ENCODE measurements around the gene USP24. TPM values are rescaled to one million over a fixed set of nuclear protein-coding genes. Genes with fewer than 3 reads are reported as not detected.

The USP24 gene
- total RNA-seq, 1 experiment from 2014 or later, result 45.7 TPM

DNA sequence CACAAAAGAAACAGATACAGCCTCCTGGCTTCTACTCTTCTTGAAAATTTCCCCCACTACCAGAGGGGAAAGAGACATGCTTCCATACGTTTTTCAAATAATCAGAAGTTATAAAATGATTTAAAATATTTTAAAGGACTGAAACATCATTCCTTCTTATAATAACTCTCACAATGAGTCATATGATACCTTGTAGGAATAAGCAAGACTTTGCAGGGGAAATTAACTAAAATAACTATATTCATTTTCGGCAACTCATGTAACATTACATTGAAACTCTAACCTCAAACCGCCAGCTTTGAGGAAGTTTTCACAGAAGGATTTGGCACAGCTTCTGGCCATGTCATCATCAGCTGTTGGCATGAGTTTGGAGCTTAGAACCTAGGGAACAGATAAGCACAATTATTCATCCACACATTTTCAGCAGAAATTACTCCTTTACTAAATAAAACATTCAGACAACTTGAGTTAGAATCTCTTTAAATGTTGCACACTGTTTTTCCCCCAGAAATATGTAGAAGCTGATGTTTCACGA, 85.9 kb downstream of the USP24 start:
- peaks cover 74% of the 10 kb centered on the region for H3K36me3 Mint-ChIP-seq (ENCODE audit: insufficient read depth, unreplicated experiment)
- H3K27me3 Mint-ChIP-seq (ENCODE audit: insufficient read depth, unreplicated experiment), result no peaks in the 10 kb centered on the region
- peaks cover 5% of the 10 kb centered on the region for H3K4me1 Mint-ChIP-seq (ENCODE audit: insufficient read depth, unreplicated experiment)
- ChIA-PET POLR2A (interaction anchor here (0.7 kb wide), 1 partner anchor 13 kb away, joined by 3 read pairs; no protein-coding TSS in a partner anchor), CTCF (interaction anchor here (2.5 kb wide), 1 partner anchor 149 kb away, joined by 8 read pairs; no protein-coding TSS in a partner anchor)
- no peak overlapping the region for H3K27ac Mint-ChIP-seq (ENCODE audit: low read depth, unreplicated experiment)
- BruUV-seq (replicated peaks), result no TSS peak
- intact Hi-C loops (cut with micrococcal nuclease), result no loop called here
- no peaks in the 10 kb centered on the region for H3K9me3 Mint-ChIP-seq (ENCODE audit: unreplicated experiment)
- no peak overlapping the region for H3K4me3 Mint-ChIP-seq (ENCODE audit: unreplicated experiment)
- TF ChIP-seq CTCF (IDR thresholded peaks at IDR 0.05; ENCODE audit: unreplicated experiment), result no peak
- peak; percentile 54 for DNase-seq (ENCODE audit: unreplicated experiment)

GRCh38 chr1:55128418-55128995, 86.7 kb downstream of the USP24 start:
- Mint-ChIP-seq H3K36me3 (ENCODE audit: insufficient read depth, unreplicated experiment) (peaks cover 74% of the 10 kb centered on the region), H3K4me1 (ENCODE audit: insufficient read depth, unreplicated experiment) (peaks cover 5% of the 10 kb centered on the region), H3K27ac (ENCODE audit: low read depth, unreplicated experiment) (peak overlapping the region; percentile 3), H3K4me3 (ENCODE audit: unreplicated experiment) (no peak overlapping the region), H3K9me3 (ENCODE audit: unreplicated experiment) (no peaks in the 10 kb centered on the region), H3K27me3 (ENCODE audit: insufficient read depth, unreplicated experiment) (no peaks in the 10 kb centered on the region)
- ChIA-PET CTCF (interaction anchor here (1.0 kb wide), 1 partner anchor 17 kb away, joined by 6 read pairs; no protein-coding TSS in a partner anchor), POLR2A (interaction anchor here (0.7 kb wide), 1 partner anchor 12 kb away, joined by 3 read pairs; no protein-coding TSS in a partner anchor)
- intact Hi-C loops (cut with micrococcal nuclease), result no loop called here
- BruUV-seq (replicated peaks), result no TSS peak
- no peak for DNase-seq (ENCODE audit: unreplicated experiment)
- TF ChIP-seq CTCF (IDR thresholded peaks at IDR 0.05; ENCODE audit: unreplicated experiment), result no peak

DNA sequence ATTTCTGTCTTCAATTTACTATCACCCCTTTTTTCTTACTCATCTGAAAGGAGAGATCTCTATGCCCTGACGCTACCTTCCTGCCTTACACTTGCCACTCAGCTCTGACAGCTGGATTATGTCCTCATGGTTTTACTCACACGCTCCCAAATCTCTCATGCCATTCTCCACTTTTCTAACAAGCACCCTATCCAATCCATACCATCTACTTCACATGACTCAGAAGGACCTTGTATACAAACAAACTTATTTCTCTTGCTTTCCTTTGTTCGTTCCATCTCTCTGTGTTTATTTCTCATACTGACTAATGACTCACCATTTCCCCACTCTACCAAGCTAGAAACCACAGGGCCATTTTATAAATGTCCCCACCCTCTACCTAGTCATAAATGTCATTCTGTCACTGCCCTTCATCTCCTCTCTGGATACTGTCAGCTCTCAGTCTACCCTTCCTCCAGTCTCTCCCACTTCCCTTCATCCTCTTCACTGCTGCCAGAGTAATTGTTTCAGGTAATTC, 87.3 kb downstream of the USP24 start:
- intact Hi-C loops (cut with micrococcal nuclease), result no loop called here
- Mint-ChIP-seq H3K4me3 (ENCODE audit: unreplicated experiment) (no peak overlapping the region), H3K9me3 (ENCODE audit: unreplicated experiment) (no peaks in the 10 kb centered on the region), H3K27ac (ENCODE audit: low read depth, unreplicated experiment) (peak overlapping the region; percentile 3), H3K36me3 (ENCODE audit: insufficient read depth, unreplicated experiment) (peaks cover 74% of the 10 kb centered on the region), H3K4me1 (ENCODE audit: insufficient read depth, unreplicated experiment) (peaks cover 5% of the 10 kb centered on the region), H3K27me3 (ENCODE audit: insufficient read depth, unreplicated experiment) (no peaks in the 10 kb centered on the region)
- peak; percentile 22 for DNase-seq (ENCODE audit: unreplicated experiment)
- POLR2A ChIA-PET, result no interaction called here
- CTCF ChIA-PET, result interaction anchor here (0.7 to 1.0 kb wide), 2 partner anchors 16 to 47 kb away, joined by 4 to 6 read pairs; no protein-coding TSS in a partner anchor
- no peak for TF ChIP-seq CTCF (IDR thresholded peaks at IDR 0.05; ENCODE audit: unreplicated experiment)
- no TSS peak for BruUV-seq (replicated peaks)

- intact Hi-C loops (cut with micrococcal nuclease), result no loop called here
- no peaks in the 10 kb centered on the region for H3K27me3 Mint-ChIP-seq (ENCODE audit: insufficient read depth, unreplicated experiment)
- CTCF ChIA-PET, result interaction anchor here (0.8 to 1.5 kb wide), 2 partner anchors 63 to 153 kb away, joined by 3 to 6 read pairs; no protein-coding TSS in a partner anchor
- no TSS peak for BruUV-seq (replicated peaks)
- POLR2A ChIA-PET, result interaction anchor here (1.1 kb wide), 1 partner anchor 15 kb away, joined by 3 read pairs; no protein-coding TSS in a partner anchor
- no peak for DNase-seq (ENCODE audit: unreplicated experiment)
- H3K9me3 Mint-ChIP-seq (ENCODE audit: unreplicated experiment), result no peaks in the 10 kb centered on the region
- H3K4me1 Mint-ChIP-seq (ENCODE audit: insufficient read depth, unreplicated experiment), result peaks cover 5% of the 10 kb centered on the region
- H3K27ac Mint-ChIP-seq (ENCODE audit: low read depth, unreplicated experiment), result peak overlapping the region; percentile 25
- no peak for TF ChIP-seq CTCF (IDR thresholded peaks at IDR 0.05; ENCODE audit: unreplicated experiment)
- H3K36me3 Mint-ChIP-seq (ENCODE audit: insufficient read depth, unreplicated experiment), result peaks cover 84% of the 10 kb centered on the region
- H3K4me3 Mint-ChIP-seq (ENCODE audit: unreplicated experiment), result no peak overlapping the region
These were observed 90.7 kb downstream of the USP24 start for GRCh38 chr1:55124470-55124869.
